ENCODE results near the gene TM4SF20.
"Not testable (repeated sequence)": the region's sequence is repeated elsewhere in the genome, so short reads cannot be mapped to it uniquely, and the experiment has no call there.

Gene TM4SF20

DNA sequence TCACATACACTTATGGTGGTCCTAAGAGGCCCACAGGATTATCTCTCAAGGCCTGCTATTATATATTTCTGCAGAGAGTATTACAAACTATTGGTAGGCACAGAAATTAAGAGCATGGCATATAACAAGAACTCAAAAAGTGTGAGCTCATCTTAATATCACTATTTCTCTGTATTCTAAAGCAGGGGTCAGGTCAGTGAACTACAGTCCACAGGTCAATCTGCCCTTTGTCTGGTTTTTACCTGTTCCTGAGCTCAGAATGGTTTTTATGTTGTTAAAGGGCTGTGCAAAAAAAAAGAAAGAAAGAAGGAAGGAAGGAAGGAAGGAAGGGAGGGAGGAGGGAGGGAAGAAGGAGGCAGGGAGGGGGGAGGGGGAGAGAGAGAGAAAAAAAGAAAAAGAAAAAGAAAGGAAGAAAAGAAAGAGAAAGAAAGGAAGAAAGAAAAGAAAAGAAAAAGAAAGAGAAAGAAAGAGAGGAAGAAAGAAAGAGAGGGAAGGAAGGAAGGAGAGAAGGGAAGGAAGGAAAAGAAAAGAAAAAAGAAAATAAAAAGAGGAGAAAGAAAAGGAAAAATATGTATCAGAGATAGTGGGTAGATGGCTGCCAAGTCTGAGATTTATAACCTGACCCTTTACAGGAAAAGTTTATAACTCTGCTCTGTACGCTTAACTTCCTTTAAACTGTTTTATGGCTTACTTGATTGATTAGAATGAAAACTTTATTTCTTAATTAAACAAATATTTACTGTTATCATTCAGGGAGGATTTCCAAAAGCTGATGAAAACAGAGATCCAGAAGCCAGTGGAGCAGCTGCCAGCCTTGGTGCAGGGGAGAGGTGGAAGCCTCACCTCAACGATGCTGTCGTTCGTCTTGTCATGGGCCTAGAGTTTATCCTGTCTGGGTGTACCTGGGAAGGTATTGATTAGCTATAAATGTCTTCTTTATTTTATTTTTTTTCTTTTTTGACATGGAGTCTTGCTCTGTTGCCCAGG, 19.9 kb upstream of the TM4SF20 start:
- no peak for DNase-seq

DNA sequence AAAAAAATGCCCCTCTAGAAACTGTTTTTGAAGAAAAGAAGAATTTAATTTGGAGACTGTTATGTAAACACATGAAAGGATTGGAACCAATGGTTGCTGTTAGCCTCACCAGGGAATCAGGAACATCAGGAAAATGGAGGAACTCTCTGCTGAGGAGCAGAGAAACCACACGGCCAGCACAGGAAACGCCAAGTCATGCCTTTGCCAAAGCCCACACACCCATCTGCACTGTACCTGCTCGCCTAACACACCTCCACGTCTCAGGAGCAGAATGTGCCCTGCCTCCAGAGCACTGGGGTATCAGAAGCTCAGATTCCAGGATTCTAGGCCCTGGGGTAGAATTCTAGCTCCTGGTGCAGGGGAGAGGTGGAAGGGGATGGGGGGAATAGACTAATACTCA, 18.5 kb upstream of the TM4SF20 start:
- DNase-seq, result no peak

DNA sequence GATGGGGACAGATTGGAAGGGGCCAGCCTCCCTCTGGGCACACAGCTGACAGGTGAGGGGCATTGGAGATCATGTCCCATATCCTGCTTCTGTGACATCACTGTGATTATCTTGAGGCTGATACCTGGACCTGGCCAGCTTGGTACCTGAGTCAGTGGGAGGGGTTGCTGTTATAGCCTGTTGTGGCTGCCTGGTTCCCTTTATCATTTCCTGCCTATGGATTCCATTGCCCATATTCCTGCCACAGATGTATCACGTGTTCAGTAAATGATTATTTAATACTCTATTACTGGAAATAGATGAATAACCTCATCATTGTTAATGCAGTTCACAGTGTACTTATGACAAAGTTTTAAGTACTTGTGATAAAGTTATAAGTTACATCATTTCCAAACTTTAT, 16.4 kb upstream of the TM4SF20 start:
- DNase-seq, result no peak

DNA sequence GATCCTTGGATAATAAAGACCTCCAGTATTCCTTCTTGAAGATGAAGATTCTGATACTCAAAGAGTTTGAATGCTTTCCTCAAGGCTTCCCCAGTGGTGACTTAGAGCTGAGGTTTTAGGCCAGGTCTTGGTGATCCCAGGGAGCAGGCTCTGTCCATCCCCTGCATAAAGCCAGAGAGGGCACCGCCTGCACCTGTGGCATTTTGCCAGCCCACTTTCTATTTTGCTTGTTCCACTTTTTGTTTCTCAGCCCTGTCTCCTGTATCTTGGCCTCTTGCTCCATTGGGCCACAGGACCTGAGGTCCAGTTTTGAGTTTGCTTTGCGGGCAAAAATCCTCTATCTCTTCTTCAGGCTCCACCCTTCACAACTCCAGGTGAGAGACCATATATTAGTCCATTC, 15.3 kb upstream of the TM4SF20 start:
- no peak for DNase-seq

DNA sequence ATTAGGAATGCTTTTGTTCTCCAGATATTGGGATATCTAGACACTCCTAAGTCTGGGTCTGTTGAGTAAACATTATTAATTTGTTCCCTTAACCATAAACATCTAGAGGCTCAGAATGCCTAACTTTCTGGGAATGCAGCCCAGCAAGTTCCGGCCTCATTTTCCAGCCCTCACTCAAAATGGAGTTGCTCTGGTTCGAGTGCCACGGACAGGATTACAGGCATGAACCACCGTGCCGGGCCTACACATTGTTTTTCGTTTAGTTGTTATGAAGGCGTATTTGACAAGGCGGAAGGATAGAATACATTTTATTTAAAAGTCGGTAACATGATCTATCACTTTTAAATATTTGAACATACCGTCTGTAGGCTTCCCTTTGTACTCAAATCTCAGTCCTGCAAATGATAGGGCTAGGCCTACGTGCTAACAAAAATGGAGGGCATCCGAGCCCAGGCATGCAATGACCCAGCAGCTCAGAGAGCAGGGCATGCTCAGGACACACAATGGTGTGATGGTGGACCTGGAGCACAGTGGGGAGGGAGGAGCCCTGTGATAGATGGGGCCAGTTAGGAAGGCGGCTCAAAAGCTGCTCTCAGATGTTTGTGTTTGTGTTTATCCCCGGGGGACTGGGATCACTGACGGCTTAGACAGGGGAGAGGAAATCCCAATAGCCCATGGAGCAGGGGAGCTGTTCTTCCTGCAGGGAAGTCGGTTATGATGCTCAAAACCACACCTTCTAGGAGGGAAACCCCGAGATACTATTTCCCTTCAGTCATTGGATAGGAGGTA, 11.6 kb upstream of the TM4SF20 start:
- DNase-seq, result no peak

DNA sequence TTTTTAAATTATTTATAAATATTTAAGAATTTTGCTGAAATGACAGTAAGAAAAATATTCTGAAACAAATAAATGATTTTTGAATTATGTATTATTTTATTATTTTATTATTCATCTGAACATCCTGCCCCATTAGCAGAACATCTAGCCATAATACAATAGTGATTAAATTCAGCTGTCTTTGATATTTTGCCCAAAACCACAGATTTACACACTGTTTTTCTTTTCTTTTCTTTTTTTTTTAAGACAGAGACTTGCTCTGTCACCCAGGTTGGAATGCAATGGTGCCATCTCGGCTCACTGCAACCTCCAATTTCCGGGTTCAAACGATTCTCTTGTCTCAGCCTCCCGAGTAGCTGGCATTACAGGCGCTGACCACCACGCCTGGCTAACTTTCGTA, 10.6 kb upstream of the TM4SF20 start:
- DNase-seq, result no peak

DNA sequence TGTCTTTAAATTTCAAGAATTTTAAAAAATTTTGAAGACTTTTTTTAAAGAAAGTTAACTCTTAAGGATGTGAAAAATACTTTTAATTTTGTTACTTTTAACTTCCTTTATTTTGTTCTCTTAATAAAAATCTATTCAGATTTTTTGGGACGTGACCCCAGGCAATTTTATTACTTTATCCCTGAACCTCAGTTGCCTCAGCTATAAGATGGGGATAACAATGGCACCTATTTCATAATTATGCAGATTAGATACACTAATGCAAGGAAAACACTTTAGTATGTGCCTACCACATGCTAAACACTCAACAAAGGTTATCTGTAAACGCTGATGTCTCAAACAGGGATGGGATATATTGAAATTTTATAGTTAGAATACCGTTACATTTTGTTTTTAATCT, 10.1 kb upstream of the TM4SF20 start:
- DNase-seq, result no peak

DNA sequence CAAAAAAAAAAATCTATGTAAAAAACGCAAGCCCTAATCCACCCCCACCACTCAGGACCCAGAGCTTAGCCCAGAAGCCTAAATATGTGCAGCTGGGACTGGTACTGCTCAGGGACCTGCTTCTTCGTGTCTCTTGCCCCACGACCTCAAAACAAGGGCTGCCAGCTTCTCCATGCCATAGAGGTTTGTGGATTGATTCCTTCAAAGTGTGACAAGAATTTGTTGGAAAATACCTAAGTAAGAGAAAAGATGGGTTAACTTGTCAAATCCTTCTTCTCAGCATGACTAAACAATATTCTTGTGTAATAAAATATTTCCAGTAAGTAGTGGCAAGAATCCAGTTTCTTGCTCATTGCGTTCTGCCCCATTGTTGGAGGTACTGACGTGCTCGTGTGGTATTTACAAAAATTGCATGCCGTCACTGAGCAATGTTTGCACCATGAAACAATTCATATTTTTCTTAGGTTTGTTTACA, 9.5 kb upstream of the TM4SF20 start:
- DNase-seq, result no peak

DNA sequence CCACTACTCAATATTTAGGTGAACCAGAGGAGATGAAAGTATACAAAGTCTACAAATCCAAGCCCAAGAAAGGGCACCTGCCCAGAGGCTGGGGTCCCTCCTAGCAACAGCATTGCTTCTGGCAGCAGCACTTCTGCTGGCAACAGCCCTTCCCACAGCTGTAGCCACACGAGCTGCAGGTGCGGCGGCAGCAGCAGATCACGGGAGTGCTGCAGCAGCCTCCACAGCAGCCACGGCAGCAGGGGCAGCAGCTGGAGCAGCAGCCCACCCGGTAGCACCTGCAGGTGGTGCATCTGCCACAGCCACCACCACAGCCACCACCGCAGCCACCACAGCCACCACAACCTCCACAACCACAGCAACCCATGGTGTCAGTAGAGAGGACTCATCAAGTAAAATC, 8.5 kb upstream of the TM4SF20 start, which contains the start of gene SCYGR1:
Gene SCYGR1 (minus strand): TSS at position 367 of the 400 bp plus-strand sequence. CDS start 0 bp downstream, at position 367.
- DNase-seq, result not testable (repeated sequence)

DNA sequence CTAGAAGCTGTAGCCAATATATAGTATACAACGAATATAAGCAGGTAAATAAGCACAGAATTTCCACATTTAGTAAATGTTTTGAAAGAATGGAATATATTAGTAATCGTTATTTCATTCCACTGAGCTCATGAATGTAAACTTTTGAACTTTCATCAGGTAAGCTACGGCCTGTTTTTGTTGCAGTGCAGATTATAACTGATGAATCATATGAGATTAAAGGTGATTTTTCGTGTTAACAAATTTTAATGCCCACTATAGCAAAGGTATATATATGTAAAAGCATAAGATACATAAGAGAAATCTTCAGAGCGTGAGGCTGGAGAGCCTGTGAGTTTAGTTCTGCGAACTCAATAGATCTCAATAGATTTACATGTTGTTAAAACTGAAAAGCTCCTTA, 7.5 kb upstream of the TM4SF20 start:
- DNase-seq, result no peak

DNA sequence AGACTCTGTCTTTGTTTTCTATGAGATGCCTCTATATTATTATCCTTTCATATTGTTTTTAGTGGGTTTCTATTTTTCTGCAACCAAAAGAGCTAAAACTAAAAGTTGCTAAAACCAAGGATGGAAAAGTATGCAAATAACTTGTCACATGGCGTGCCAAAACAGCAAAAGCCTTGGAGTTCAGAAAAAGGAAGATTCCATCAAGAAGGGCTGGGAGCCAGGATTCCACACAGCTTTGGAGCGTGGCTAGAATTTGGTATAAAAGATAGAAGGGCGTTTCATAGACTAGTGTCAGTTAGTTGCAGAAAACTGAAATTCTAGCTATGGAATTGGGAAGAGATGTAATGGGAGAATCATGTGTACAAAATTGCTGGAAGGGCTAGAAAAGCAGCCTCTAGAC, 4.6 kb upstream of the TM4SF20 start:
- DNase-seq, result no peak

DNA sequence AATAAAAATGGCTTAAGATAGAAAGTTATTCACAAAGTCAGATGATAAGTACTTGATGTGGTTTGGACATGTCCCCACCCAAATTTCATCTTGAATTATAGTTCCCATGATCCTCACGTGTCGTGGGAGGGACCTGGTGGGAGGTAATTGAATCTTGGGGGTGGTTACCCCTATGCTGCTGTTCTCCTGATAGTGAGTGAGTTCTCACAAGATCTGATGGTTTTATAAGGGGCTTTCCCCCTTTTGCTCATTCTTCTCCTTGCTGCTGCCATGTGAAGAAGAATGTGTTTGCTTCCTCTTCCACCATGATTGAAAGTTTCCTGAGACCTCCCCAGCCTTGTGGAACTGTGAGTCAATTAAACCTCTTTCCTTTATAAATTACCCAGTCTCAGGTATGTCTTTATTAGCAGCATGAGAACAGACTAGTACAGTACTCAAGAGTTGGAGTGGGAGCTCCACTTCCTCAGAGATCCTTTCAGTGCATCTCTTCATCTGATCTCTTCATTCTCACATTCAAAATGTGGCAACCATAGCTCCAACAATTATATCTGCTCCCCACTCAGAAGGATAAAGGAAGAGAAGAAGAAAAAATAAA, 3.2 kb upstream of the TM4SF20 start:
- not testable (repeated sequence) for DNase-seq

DNA sequence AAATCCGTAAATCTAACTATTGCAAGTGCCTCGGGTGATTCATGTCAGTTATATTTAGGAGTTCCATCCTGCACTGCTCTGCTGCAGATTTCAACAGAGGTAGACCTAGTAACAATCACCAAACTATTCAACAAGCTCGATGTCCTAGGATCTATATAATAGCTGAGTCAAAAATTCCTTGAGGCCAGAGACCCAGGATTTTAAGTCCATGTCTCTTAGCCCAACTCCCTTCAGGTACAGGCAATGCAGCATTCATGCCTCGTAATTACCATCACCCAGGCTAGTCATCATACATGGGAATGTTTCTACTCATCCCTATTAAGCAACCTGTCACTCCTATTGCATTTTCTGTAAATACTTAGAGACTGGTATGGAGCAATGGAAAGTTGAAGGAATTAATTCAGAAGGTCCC, 729 bp downstream of the TM4SF20 start:
- no peak for DNase-seq

DNA sequence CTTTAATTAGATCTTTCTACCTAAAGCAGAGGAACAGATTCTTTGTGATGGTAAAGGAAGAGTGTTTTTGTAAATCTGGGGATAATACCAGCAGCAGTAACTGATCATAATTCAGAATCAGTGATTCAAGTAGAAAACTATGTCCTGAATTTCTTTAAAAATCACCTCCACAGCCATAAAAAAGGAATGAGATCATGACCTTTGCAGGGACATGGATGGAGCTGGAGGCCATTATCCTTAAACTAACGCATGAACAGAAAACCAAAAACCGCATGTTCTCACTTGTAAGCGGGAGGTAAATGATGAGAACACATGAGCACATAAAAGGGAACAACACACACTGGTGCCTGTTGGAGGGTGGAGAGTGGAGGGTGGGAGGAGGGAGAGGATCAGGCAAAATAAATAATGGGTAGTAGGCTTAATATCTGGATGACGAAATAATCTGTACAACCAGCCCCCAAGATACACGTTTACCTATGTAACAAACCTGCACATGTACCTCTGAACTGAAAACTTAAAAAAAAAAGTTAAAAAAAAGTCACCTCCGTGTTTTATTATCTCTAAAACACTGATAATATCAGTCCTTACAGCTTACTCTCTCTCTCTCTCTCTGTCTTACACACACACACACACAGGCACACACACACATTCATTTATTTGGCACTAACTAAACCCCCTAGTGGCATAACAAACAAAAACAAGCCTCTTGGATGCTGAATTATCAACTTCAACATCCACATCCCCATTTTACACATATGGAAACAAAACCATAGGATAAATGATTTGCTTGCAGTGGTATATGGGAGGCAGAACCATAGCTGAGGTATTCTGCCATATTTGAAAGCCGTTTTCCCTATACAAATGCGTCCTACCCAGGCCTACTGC, 1.4 kb downstream of the TM4SF20 start:
- no peak for DNase-seq

DNA sequence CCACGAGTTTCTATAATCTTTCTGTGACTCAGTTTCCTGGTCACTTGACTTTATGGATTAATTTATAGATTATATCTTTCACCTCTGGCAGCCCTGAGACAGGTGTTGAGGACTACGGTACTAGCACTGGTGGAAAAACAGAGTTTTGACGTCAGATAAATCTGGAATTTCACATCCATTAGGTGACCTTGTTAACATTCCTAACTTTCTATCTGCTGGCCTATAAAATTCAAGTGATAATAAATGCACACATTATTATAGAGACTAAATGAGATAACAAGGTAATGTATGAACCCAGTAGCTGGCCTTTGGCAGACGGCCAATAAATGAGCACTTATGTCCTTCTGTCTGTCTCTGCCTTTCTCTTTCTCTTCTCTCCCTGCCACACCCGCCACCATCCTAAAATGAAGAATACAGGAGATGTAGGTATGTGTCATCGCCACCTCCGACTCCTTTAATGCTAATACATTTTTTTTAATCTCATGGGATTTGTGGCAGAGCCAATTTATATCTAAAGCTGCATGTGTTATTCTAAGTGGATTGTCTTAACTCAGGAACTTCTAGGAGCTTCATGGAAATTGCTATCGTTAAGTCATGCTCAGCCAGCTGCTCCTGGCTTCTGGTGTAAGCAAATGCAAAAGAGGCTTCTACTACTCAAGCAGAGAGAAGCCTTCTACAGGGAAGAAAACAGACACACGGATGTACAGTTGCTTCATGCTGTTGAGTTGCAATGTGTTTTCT, 2.3 kb downstream of the TM4SF20 start:
- no peak for DNase-seq

DNA sequence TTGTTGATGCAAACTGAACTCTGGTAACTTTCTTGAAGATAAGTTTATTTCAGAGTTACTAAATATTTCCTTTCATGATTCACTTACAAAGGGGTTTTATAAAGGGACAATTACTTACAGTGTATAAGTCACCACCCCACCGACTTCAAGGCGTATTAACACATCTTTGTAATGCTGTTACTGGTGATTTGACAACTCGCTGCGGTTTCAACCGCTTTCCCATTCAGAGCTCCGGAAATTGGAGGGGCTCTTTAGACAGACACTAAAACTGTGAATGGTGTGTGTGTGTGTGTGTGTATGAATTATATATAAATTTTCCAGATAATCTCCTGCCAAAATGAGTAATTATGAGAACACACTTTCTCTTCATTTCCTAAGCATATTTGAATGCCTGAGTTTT, 4.9 kb downstream of the TM4SF20 start:
- DNase-seq, result no peak

DNA sequence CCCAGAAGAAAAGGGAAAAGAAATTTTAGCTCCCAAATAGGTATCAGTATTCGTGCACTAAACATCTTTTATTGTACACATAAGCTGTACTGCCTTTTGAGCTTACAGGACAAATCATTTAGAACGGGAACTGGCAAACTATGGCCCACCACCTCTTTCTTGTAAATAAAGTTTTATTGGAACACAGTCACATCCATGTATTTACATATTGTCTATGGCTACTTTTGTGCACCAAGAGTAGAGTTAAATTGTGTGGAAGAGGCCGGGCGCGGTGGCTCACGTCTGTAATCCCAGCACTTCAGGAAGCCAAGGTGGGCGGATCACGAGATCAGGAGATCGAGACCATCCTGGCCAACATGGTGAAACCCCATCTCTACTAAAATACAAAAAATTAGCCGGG, 5.7 kb downstream of the TM4SF20 start:
- DNase-seq, result no peak

DNA sequence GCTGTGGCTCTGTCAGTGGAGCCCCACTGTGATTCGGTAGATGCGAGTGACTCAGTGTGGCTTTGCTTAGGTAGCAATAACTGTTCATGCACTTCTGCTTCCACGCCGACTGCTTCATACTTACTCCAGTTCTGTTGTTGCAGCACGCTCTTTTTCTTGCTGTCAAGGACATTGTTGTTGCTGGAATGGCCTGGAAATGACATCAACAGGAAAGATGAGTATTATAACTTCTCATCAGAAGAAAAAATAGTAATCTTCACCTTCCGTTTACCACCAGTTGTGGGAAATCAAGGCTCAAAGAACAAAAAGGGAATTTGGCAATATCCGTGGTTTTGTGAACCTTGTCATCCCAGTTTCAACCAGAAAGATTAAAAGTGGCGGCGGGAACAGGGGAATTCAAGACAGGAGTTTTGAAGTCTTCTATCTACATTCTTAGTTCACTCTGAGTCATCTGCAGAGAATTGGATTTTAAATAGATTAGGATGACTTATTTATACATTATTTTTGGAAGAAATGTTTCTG, 8.3 kb downstream of the TM4SF20 start:
- no peak for DNase-seq

DNA sequence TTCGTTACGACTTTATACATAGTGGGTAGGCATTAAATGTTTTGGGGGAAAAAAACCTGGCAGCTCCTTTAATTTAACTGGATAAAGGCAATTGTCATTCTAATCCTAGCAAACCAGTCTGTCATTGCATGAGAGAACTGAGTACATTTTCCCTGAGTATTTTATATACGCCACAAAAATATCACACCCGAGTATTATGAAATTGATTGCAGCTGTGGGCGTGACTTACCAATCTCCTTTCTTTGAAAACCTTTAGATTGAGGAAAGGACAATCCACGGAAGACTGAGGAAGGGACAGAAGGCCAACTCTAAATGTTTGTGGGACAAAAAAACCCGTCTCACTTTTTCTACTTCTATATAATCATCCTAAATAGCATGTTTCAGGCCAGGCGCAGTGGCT, 9.0 kb downstream of the TM4SF20 start:
- no peak for DNase-seq

DNA sequence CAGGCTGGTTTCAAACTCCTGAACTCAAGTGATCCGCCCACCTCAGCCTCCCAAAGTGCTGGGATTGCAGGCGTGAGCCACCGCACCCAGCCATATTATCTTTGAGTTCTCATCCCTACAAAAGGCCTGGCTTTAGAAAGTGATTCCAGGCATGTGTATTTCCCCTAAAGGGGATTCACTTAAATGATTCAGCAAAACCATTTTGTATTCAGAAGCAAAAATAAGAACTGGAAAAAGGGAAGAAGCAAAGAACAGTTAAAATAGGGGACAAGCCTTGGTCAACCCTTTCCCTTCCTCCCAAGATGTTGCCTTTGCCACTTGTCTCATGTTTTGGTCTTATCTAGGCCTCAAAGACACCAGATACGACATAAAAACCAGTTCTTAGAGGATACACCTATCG, 10.5 kb downstream of the TM4SF20 start:
- DNase-seq, result no peak

DNA sequence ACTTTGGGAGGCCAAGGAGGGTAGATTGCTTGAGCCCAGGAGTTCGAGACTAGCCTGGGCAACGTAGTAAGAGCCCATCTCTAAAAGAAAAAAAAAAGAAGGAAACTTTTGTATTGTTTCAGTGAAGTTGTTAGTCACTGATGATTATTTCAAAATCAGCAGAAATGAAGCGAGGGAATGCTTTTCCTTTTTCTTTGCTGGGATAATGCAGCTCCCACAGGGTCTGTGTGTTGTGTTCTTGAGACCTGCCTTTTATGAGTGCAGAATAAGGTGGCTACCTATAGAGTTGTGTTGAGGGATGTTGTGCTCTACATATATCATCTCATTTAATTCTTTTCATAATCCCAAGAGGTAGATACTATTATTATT, 11.7 kb downstream of the TM4SF20 start:
- DNase-seq, result no peak
